Stimulated activated CD4-positive, alpha-beta T cell treated with anti-CD3 and anti-CD28 coated beads, Interleukin-1b, Interleukin-23, amount 100 ng/mL, for 48 hours (primary cell): ENCODE results near the gene SPTBN4.
"Not testable (repeated sequence)": the region's sequence is repeated elsewhere in the genome, so short reads cannot be mapped to it uniquely, and the experiment has no call there.

Experiments
- DNase-seq: peaks from one replicate; pipeline ENCODE4 v3.0.0-alpha.2; 2020

The SPTBN4 gene

DNA sequence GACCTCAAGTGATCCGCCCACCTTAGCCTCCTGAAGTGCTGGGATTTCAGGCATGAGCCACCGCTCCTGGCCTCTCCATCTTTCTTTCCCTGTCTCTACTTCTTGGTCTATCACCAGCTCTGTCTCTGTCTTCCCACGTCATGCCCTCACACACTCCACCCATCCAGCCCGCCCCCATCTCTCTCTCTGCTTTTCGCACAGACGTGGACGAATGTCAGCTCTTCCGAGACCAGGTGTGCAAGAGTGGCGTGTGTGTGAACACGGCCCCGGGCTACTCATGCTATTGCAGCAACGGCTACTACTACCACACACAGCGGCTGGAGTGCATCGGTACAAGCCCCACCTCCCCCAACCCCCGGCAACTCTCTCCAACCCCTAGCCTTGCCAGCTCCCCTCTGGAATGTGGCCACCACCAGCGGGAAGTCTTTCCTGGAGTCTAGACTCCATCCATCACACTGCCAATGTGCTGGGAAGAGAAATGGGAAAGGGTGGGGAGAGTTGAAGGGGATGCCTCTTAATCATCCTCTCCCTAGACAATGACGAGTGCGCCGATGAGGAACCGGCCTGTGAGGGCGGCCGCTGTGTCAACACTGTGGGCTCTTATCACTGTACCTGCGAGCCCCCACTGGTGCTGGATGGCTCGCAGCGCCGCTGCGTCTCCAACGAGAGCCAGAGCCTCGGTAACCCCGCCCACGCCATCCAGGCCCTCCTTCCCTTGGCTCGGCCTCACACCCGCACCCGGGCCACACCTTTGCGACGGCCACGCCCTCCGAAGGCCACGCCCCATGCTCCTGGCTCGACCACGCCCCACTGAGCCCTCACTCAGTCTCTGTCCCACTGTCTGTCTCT is 156.8 kb downstream of the SPTBN4 start:
- DNase-seq = no peak

DNA sequence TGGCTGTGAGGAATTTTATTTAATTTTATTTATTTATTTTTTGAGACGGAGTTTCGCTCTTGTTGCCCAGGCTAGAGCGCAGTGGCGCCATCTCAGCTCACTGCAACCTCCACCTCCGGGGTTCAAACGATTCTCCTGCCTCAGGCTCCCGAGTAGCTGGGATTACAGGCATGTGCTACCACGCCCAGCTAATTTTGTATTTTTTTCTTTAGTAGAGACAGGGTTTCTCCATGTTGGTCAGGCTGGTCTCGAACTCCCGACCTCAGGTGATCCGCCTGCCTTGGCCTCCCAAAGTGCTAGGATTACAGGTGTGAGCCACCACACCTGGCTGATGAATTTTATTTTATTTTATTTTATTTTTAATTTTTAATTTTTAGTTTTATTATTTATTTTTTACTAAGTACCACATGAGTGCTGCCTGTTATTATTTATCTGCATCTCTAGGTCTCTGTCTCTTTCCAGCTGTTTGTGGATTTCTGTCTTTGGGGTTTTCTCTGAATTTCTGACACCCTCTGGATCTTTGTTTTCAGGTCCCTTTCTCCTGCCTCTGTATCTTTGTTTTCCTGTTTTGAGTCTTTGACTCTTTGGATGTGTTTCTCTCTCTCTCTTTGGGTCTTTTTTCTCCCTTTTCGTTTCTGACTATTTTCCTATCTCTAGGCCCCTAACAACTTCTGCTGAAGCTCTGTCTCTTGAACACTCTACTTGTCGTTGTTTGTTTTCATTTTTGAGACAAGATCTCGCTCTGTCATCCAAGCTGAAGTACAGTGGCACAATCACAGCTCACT is 157.8 kb downstream of the SPTBN4 start:
- DNase-seq = not testable (repeated sequence)

DNA sequence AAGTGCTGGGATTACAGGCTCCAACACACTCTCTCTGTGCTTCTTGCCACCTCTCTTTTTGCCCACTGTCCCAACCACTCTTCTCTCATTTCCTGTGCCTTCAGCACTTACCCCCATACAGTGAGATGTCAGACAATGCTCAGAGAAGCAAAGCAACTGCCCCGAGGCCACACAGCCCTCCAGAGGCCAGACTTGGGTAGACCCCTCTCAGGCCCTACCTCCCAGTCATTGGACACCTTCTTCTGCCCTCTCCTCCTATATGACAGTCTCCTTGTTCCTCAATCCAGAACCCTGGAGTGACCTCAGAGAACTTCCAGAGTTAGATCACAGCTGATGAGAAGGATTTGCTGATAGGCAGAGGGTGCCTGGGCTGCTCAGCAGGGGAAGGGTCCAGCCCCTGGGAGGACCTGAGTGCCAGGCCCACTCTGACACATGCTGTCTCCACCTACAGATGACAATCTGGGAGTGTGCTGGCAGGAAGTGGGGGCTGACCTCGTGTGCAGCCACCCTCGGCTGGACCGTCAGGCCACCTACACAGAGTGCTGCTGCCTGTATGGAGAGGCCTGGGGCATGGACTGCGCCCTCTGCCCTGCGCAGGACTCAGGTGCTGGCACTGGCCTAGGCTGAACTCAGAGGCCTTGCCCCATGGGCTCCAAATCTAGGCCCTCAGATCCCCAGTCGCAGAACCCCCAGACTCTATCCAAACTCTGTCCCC is 158.8 kb downstream of the SPTBN4 start:
- no peak for DNase-seq
